Smooth muscle cell (in vitro differentiated cells): ENCODE data around the gene IGSF5. TPM values are rescaled to one million over a fixed set of nuclear protein-coding genes. Genes with fewer than 3 reads are reported as not detected.

Experiments
- DNase-seq: peaks from one replicate; lab custom pipeline; 2025; ENCODE audit not compliant: unreplicated experiment; lab: John Stamatoyannopoulos, UW
- H2AFZ ChIP-seq: fragments of 200-600 bp; sonication (generic); 2 replicates; pipeline ENCODE4 v1.6.0; 2016; ENCODE audit warnings: antibody characterized with exemption, low read depth, mild to moderate bottlenecking
- H3F3A ChIP-seq: fragments of 200-600 bp; sonication (generic); 2 replicates; pipeline ENCODE4 v1.6.0; 2017; ENCODE audit warnings: antibody characterized with exemption, low read depth
- H3K27ac ChIP-seq: fragments of 200-600 bp; sonication (generic); 2 replicates; pipeline ENCODE4 v1.5.1; 2016; ENCODE audit warnings: low read depth, mild to moderate bottlenecking
- H3K27me3 ChIP-seq: fragments of 200-600 bp; sonication (generic); 2 replicates; pipeline ENCODE4 v1.6.1; 2016; ENCODE audit warnings: low read depth, mild to moderate bottlenecking
- H3K36me3 ChIP-seq: fragments of 200-600 bp; sonication (generic); 2 replicates; pipeline ENCODE4 v1.5.1; 2016; ENCODE audit warnings: low read depth
- H3K4me1 ChIP-seq: fragments of 200-600 bp; sonication (generic); 2 replicates; pipeline ENCODE4 v1.5.1; 2016; ENCODE audit warnings: low read depth
- H3K4me2 ChIP-seq: fragments of 200-600 bp; sonication (generic); 2 replicates; pipeline ENCODE4 v1.6.0; 2016; ENCODE audit warnings: mild to moderate bottlenecking
- H3K4me3 ChIP-seq: fragments of 200-600 bp; sonication (generic); 2 replicates; pipeline ENCODE4 v1.5.1; 2016; ENCODE audit warnings: mild to moderate bottlenecking
- H3K79me2 ChIP-seq: fragments of 200-600 bp; sonication (generic); 2 replicates; pipeline ENCODE4 v1.6.0; 2016; ENCODE audit warnings: low read depth, mild to moderate bottlenecking
- H3K9ac ChIP-seq: fragments of 200-600 bp; sonication (generic); 2 replicates; pipeline ENCODE4 v1.6.0; 2016; ENCODE audit warnings: low read depth
- H3K9me3 ChIP-seq: fragments of 200-600 bp; sonication (generic); replicated peaks from 2 replicates; pipeline ENCODE4 v1.5.1; 2016; ENCODE audit warnings: low read depth
- H4K20me1 ChIP-seq: fragments of 200-600 bp; sonication (generic); 2 replicates; pipeline ENCODE4 v1.6.0; 2016; ENCODE audit warnings: low read depth
- WGBS: methylation state at CpG from one replicate; pipeline ENCODE4 v1.1.7; 2016; ENCODE audit warnings: low lambda C conversion rate; 5-methylcytosine and 5-hydroxymethylcytosine counted together
- polyA plus RNA-seq: library from polyadenylated mRNA; unstranded; fragments of >200 nt; fragmentation: Nextera tagmentation; extraction: Ambion mirVana; gene quantifications from 2 replicates; pipeline ENCODE4 v1.2.1, GENCODE V29; 2016
- total RNA-seq: library from RNA; depleted of rRNA; stranded (reverse); fragments of >200 nt; gene quantifications from 2 replicates; pipeline ENCODE4 v1.2.3, GENCODE V29; 2014
- TF ChIP-seq, protein P1 (sequence below): fragments of 200-600 bp; sonication (generic); IDR thresholded peaks from 2 replicates; pipeline ENCODE4 v1.5.1; 2017; ENCODE audit warnings: borderline replicate concordance, mild to moderate bottlenecking, antibody characterized with exemption; ENCODE audit not compliant: insufficient read depth, poor library complexity, severe bottlenecking

Gene IGSF5
- total and polyA plus RNA-seq, 2 experiments from 2014 or later: 0.30 to 0.63 TPM

DNA sequence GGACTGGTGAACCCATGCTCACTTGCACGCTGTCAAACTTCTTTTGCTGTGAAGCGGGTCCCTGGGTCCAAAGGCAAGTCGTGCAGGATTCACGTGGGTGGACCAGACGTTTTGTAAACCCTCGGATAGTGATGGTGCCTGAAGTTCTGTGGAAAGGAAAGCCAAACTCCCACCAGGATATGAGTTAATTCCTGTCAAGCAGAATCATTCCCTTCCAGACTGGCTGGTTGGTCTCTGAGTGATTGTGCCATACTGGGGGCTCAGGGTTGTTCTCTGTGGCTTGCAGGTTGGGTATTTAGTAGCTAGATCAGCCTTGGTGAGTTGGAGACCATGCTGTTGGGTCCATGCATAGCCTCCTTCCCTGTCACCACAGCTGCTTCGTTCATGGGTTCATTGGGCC, 32.7 kb upstream of the IGSF5 start:
- no peak overlapping the region for H3K27ac ChIP-seq
- DNase-seq: no peak
- H3K36me3 ChIP-seq: no peaks in the 10 kb centered on the region
- H3K4me2 ChIP-seq: no peak overlapping the region
- no peaks in the 10 kb centered on the region for H4K20me1 ChIP-seq
- H3K4me1 ChIP-seq: no peaks in the 10 kb centered on the region
- H2AFZ ChIP-seq: no peak overlapping the region
- no peaks in the 10 kb centered on the region for H3F3A ChIP-seq
- no peaks in the 10 kb centered on the region for H3K79me2 ChIP-seq
- H3K27me3 ChIP-seq: no peaks in the 10 kb centered on the region
- TF ChIP-seq, protein P1, sequence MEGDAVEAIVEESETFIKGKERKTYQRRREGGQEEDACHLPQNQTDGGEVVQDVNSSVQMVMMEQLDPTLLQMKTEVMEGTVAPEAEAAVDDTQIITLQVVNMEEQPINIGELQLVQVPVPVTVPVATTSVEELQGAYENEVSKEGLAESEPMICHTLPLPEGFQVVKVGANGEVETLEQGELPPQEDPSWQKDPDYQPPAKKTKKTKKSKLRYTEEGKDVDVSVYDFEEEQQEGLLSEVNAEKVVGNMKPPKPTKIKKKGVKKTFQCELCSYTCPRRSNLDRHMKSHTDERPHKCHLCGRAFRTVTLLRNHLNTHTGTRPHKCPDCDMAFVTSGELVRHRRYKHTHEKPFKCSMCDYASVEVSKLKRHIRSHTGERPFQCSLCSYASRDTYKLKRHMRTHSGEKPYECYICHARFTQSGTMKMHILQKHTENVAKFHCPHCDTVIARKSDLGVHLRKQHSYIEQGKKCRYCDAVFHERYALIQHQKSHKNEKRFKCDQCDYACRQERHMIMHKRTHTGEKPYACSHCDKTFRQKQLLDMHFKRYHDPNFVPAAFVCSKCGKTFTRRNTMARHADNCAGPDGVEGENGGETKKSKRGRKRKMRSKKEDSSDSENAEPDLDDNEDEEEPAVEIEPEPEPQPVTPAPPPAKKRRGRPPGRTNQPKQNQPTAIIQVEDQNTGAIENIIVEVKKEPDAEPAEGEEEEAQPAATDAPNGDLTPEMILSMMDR: no peak
- no peak overlapping the region for H3K9ac ChIP-seq
- 66% methylated on average over 7 of the region's 7 CpGs for WGBS
- no peak overlapping the region for H3K4me3 ChIP-seq
- no peaks in the 10 kb centered on the region for H3K9me3 ChIP-seq

DNA sequence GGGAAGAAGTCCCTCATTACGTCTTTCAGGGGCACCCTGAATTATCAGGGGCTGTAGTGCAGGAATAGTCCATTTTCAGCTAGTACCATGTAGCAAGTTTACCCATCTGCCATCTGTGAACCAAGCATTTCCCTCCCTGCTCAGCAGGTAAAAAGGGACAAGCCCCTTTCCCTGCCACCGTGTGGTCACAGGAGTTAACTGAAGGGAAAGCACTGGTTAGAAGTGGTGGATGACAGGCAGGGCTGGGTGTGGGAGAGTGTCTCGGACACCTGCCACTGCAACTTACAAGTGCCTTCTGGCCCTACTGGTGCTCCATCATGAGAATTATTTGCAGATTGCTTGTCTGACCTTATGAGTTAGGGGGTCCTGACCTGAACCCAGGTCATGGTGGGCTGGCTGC, 32.0 kb upstream of the IGSF5 start:
- no peak overlapping the region for H3K9ac ChIP-seq
- H2AFZ ChIP-seq: no peak overlapping the region
- H3K4me2 ChIP-seq: no peak overlapping the region
- 59% methylated on average over 3 of the region's 3 CpGs for WGBS
- no peaks in the 10 kb centered on the region for H3K79me2 ChIP-seq
- TF ChIP-seq, protein P1: no peak
- no peaks in the 10 kb centered on the region for H3F3A ChIP-seq
- no peaks in the 10 kb centered on the region for H3K36me3 ChIP-seq
- no peaks in the 10 kb centered on the region for H4K20me1 ChIP-seq
- H3K27me3 ChIP-seq: no peaks in the 10 kb centered on the region
- H3K4me3 ChIP-seq: no peak overlapping the region
- no peak overlapping the region for H3K27ac ChIP-seq
- no peaks in the 10 kb centered on the region for H3K4me1 ChIP-seq
- no peak for DNase-seq
- H3K9me3 ChIP-seq: no peaks in the 10 kb centered on the region

DNA sequence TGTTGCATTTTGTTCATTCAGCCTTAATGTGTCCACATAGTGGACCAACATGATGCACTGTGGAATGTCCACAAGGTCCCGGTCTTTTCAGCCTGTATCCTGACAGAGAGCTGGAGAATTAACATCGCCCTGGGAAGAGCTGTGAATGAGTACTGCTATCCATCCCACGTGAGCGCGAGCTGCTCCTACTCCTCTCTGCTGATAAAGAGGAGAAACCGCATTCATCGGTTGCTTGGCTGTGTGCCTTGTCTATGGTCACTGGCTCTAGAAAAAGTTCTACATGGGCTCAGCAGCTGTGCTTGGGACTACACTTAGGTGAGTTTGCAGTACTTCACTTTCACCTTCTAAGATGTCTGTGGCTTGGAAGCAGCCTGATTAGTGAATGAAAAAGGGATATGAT, 31.1 kb upstream of the IGSF5 start:
- no peaks in the 10 kb centered on the region for H3K9me3 ChIP-seq
- H3K4me2 ChIP-seq: no peak overlapping the region
- H2AFZ ChIP-seq: no peak overlapping the region
- TF ChIP-seq, protein P1: no peak
- 91% methylated on average over 7 of the region's 7 CpGs for WGBS
- H3K9ac ChIP-seq: no peak overlapping the region
- H3K27me3 ChIP-seq: no peaks in the 10 kb centered on the region
- DNase-seq: no peak
- no peaks in the 10 kb centered on the region for H3K79me2 ChIP-seq
- no peaks in the 10 kb centered on the region for H3K36me3 ChIP-seq
- H3K4me1 ChIP-seq: no peaks in the 10 kb centered on the region
- no peaks in the 10 kb centered on the region for H4K20me1 ChIP-seq
- no peak overlapping the region for H3K4me3 ChIP-seq
- H3F3A ChIP-seq: no peaks in the 10 kb centered on the region
- H3K27ac ChIP-seq: no peak overlapping the region

DNA sequence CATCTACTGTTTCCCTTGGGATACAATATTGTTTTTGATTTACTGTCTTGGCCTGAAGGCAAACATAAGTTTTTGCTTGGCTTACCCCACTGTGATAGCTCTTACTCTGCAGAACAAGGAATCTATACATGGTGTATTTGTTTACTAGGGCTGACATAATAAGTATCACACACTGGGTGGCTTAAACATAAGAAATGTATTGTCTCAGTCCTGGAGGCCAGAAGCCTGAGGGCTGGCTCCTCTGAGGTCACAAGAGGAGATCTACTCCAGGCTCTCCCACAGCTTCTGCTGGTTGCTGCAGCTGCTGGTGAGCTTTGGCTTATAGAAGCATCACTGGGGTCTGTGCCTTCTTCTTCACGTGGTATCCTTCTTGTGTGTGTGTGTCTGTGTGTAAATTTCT, 30.7 kb upstream of the IGSF5 start:
- whole genome bisulfite sequencing: 95% methylated on average over 1 of the region's 1 CpG
- Histone ChIP-seq H3K9ac (no peak overlapping the region), H3F3A (no peaks in the 10 kb centered on the region), H3K4me1 (no peaks in the 10 kb centered on the region), H4K20me1 (no peaks in the 10 kb centered on the region), H3K36me3 (no peaks in the 10 kb centered on the region), H3K4me2 (no peak overlapping the region), H3K4me3 (no peak overlapping the region), H3K27ac (no peak overlapping the region), H2AFZ (no peak overlapping the region), H3K9me3 (no peaks in the 10 kb centered on the region), H3K27me3 (no peaks in the 10 kb centered on the region), H3K79me2 (no peaks in the 10 kb centered on the region)
- DNase-seq: no peak
- TF ChIP-seq, protein P1: no peak
